DND-41 (cell line): ENCODE data around the gene OST4.

Experiments
- ATAC-seq: fragments of 200-7000 bp; cut with Tn5 transposase; 3 replicates; pipeline ENCODE4 v1.9.1; 2021; ENCODE audit warnings: low read depth; ENCODE audit not compliant: insufficient read depth
- DNase-seq: peaks from one replicate; pipeline ENCODE4 v3.0.0-alpha.2; 2020
- H2AFZ ChIP-seq: 2 replicates; pipeline ENCODE4 v1.6.0; 2012; ENCODE audit warnings: low read depth, low read length
- H3K27ac ChIP-seq: 2 replicates; pipeline ENCODE4 v1.5.1; 2012; ENCODE audit warnings: low read length, inconsistent platforms
- H3K27me3 ChIP-seq: fragments of 200-600 bp; sonication (generic); 2 replicates; pipeline ENCODE4 v1.6.0; 2012; ENCODE audit warnings: low read length, mild to moderate bottlenecking, inconsistent platforms; ENCODE audit not compliant: insufficient read depth, poor library complexity
- H3K36me3 ChIP-seq: 2 replicates; pipeline ENCODE4 v1.5.1; 2012; ENCODE audit warnings: low read length, inconsistent platforms; ENCODE audit not compliant: insufficient read depth
- H3K4me1 ChIP-seq: 2 replicates; pipeline ENCODE4 v1.5.1; 2012; ENCODE audit warnings: mild to moderate bottlenecking, low read length; ENCODE audit not compliant: insufficient read depth
- H3K4me2 ChIP-seq: 2 replicates; pipeline ENCODE4 v1.6.0; 2012; ENCODE audit warnings: mild to moderate bottlenecking, moderate library complexity, low read length, inconsistent platforms; ENCODE audit not compliant: insufficient read depth
- H3K4me3 ChIP-seq, 2 experiments: fragments of 200-600 bp in 1 of 2; shearing (Covaris generic) in 1 of 2; 2 replicates each; pipeline ENCODE4 v1.5.1; 2012 to 2016; ENCODE audit warnings: inconsistent platforms in 2 of 2, low read length in 2 of 2, mild to moderate bottlenecking in 2 of 2, low read depth in 1 of 2, moderate library complexity in 1 of 2
- H3K79me2 ChIP-seq: 2 replicates; pipeline ENCODE4 v1.6.0; 2012; ENCODE audit warnings: low read length, inconsistent platforms; ENCODE audit not compliant: insufficient read depth
- H3K9ac ChIP-seq: 2 replicates; pipeline ENCODE4 v1.6.0; 2012; ENCODE audit warnings: low read depth, mild to moderate bottlenecking, inconsistent platforms, low read length, moderate library complexity
- H3K9me3 ChIP-seq: 2 replicates; pipeline ENCODE4 v1.5.1; 2012; ENCODE audit warnings: low read length, moderate library complexity, mild to moderate bottlenecking, inconsistent platforms; ENCODE audit not compliant: insufficient read depth, severe bottlenecking
- H4K20me1 ChIP-seq: 2 replicates; pipeline ENCODE4 v1.6.0; 2012; ENCODE audit warnings: low read length; ENCODE audit not compliant: insufficient read depth
- EZH2 ChIP-seq: IDR thresholded peaks from 3 replicates; pipeline ENCODE4 v1.6.1; 2012; ENCODE audit warnings: borderline replicate concordance, low read depth, mild to moderate bottlenecking, moderate library complexity, low read length, inconsistent platforms; ENCODE audit not compliant: severe bottlenecking
- TF ChIP-seq, protein P1 (sequence below): IDR thresholded peaks from 2 replicates; pipeline ENCODE4 v1.5.1; 2012; ENCODE audit warnings: borderline replicate concordance, low read length, moderate library complexity, mild to moderate bottlenecking; ENCODE audit not compliant: poor library complexity, severe bottlenecking; ENCODE audit errors: extremely low read depth

The OST4 gene

DNA sequence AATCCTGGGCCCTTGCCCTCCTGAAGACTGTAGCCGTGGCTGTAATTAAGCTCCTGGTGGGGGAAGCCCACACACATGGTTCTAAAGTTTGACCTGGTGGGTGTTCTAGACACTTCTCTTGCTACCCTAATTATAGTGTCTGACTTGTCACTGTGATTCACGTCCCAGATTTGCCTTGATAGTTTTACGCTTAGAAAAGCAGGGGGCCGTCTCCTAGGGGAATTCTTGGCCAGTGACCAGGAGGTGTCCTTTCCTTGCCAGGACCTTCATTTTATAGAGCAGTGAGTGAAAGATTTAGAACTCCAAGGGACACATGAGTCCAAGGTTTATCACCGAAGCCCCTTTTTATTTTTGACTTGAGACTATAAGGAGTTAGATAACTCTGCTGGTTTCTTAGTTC lies 29.7 kb downstream of the OST4 start:
- no peak for TF ChIP-seq EZH2
- TF ChIP-seq, protein P1, sequence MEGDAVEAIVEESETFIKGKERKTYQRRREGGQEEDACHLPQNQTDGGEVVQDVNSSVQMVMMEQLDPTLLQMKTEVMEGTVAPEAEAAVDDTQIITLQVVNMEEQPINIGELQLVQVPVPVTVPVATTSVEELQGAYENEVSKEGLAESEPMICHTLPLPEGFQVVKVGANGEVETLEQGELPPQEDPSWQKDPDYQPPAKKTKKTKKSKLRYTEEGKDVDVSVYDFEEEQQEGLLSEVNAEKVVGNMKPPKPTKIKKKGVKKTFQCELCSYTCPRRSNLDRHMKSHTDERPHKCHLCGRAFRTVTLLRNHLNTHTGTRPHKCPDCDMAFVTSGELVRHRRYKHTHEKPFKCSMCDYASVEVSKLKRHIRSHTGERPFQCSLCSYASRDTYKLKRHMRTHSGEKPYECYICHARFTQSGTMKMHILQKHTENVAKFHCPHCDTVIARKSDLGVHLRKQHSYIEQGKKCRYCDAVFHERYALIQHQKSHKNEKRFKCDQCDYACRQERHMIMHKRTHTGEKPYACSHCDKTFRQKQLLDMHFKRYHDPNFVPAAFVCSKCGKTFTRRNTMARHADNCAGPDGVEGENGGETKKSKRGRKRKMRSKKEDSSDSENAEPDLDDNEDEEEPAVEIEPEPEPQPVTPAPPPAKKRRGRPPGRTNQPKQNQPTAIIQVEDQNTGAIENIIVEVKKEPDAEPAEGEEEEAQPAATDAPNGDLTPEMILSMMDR, result no peak
- H3K36me3 ChIP-seq, result peaks cover 53% of the 10 kb centered on the region

DNA sequence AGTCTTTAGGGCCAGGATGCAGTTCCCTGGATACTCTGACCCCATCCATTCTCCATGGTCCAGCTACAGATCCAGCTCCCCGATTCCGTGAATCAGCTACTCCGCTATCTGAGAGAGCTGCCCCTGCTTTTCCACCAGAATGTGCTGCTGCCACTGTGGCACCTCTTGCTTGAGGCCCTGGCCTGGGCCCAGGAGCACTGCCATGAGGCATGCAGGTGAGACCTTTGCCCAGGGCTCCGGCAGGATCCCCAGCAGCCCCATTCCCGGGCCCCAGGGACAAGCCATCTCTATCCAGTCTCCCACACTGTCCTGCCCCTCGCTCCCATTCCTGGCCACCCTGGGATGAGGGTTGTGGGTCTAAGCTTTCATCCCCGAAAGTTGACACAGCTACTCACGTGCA lies 31.2 kb downstream of the OST4 start:
- no peaks in the 10 kb centered on the region for H4K20me1 ChIP-seq
- no peak overlapping the region for H3K4me2 ChIP-seq

More for the DNA sequence above, 29.7 kb downstream of the OST4 start:
- no peak overlapping the region for H3K4me2 ChIP-seq
- H3K9me3 ChIP-seq, result no peaks in the 10 kb centered on the region
- no peaks in the 10 kb centered on the region for H3K4me1 ChIP-seq
- no peaks in the 10 kb centered on the region for H3K79me2 ChIP-seq
- H3K27me3 ChIP-seq, result no peaks in the 10 kb centered on the region
- no peaks in the 10 kb centered on the region for H4K20me1 ChIP-seq
- no peak overlapping the region for H2AFZ ChIP-seq
- H3K27ac ChIP-seq, result no peak overlapping the region
- no peak for DNase-seq
- H3K9ac ChIP-seq, result no peak overlapping the region
- ATAC-seq, result no peak
- no peak overlapping the region for H3K4me3 ChIP-seq

DNA sequence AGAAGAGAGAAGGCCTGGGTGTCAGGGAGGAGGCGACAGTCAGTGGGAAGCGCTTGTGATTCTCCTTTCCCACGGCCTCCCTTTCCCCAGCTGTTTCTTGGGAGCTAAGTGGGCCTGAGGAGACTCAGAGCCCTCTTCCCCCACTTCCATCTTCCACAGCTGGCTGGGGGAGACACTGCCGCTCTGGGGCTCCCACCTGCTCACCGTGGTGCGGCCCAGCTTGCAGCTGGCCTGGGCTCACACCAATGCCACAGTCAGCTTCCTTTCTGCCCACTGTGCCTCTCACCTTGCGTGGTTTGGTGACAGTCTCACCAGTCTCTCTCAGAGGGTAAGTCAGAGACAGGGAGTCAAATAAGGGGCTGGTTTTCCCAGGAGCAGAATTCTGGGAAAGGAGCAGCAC lies 31.6 kb downstream of the OST4 start:
- H3K9me3 ChIP-seq, result no peaks in the 10 kb centered on the region
- no peak overlapping the region for H3K9ac ChIP-seq
- peaks cover 72% of the 10 kb centered on the region for H3K36me3 ChIP-seq
- H3K27me3 ChIP-seq, result no peaks in the 10 kb centered on the region
- peaks cover 5% of the 10 kb centered on the region for H3K4me1 ChIP-seq
- no peak overlapping the region; the same call in 1 of the 2 replicates for H3K4me2 ChIP-seq
- H3K27ac ChIP-seq, result no peak overlapping the region
- peaks cover 8% of the 10 kb centered on the region; the same call in 1 of the 2 replicates for H3K79me2 ChIP-seq
- ATAC-seq (no peak), DNase-seq (no peak)
- no peaks in the 10 kb centered on the region for H4K20me1 ChIP-seq
- H3K4me3 ChIP-seq, result no peak overlapping the region
- H2AFZ ChIP-seq, result no peak overlapping the region
- TF ChIP-seq EZH2, result no peak
- TF ChIP-seq, protein P1, result no peak

More for the DNA sequence above, 31.2 kb downstream of the OST4 start:
- Histone ChIP-seq H3K27ac (no peak overlapping the region), H3K27me3 (no peaks in the 10 kb centered on the region), H3K4me3 (no peak overlapping the region), H3K79me2 (peaks cover 3% of the 10 kb centered on the region; the same call in 1 of the 2 replicates), H3K9ac (no peak overlapping the region), H3K36me3 (peaks cover 68% of the 10 kb centered on the region), H3K9me3 (no peaks in the 10 kb centered on the region), H2AFZ (no peak overlapping the region), H3K4me1 (0 out of 2 replicates have a peak, but pooled peaks cover 1% of the 10 kb centered on the region)
- TF ChIP-seq, protein P1, result no peak
- DNase-seq (no peak), ATAC-seq (no peak)

DNA sequence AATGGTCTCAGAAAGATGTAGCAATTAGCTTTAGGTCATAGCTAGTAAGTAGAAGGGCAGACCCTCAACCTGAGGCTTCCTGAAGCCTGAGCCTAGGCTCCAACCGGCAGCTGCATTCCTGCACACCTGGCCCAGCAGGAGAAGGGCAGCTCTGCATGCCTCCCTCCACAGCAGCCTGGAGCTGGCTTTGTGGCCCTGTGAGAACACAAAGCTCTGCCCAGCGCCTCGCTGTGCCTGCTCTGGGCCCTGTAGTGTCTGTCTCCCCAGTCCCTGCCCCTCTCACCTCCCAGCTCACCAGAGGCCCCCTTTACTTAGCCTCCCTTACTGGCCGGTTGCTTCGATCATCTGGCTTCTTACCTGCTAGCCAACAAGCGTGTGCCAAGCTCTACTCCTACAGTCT lies 32.0 kb downstream of the OST4 start:
- no peak for DNase-seq
- Histone ChIP-seq H3K4me1 (peaks cover 8% of the 10 kb centered on the region), H3K27ac (no peak overlapping the region), H4K20me1 (no peaks in the 10 kb centered on the region), H2AFZ (no peak overlapping the region), H3K4me2 (no peak overlapping the region), H3K36me3 (peaks cover 74% of the 10 kb centered on the region), H3K9me3 (no peaks in the 10 kb centered on the region), H3K4me3 (no peak overlapping the region), H3K9ac (no peak overlapping the region), H3K27me3 (no peaks in the 10 kb centered on the region), H3K79me2 (peaks cover 11% of the 10 kb centered on the region; the same call in 1 of the 2 replicates)
- TF ChIP-seq EZH2, result no peak
- TF ChIP-seq, protein P1, result no peak
- ATAC-seq, result no peak
